ENCODE results near the gene GALNT10.

Gene GALNT10

DNA sequence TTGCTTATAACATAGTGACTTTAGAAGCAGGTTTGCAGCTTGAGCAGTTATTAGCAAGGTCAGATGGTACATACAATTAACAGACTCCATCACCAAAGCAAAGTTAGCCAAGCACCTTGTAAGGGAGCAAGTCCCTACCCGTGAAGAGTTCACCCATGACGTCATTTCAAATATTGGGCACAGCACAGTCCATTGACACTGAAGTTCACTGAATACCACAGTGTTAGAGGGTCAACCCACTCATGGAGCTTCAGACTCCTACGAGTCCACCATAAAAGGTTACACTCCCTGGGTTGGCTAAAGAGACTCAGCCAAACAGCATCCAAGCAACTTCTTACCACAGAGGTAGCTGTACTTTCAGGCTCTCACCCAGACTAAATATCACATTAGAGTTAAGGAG lies 77.5 kb downstream of the GALNT10 start:
- no peak for DNase-seq

DNA sequence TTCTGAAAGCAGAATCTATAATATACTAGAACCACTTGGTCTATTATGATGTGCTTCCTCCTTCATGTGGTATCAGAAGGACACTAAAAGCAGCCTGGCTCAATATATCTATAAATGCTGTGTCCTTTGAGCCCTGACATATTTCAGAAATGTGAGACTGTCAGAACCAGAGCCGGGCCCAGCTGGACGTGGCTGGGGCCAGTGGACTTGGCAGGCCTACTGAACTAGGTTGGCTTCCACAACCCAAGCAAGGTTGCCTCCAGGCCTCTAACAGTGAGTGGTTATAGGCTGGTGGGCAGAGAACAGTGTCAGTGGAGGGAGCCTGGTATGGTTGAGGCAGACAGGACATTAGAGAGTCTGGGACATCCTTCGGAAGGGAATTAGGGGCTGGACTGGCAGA lies 78.9 kb downstream of the GALNT10 start:
- no peak for DNase-seq

DNA sequence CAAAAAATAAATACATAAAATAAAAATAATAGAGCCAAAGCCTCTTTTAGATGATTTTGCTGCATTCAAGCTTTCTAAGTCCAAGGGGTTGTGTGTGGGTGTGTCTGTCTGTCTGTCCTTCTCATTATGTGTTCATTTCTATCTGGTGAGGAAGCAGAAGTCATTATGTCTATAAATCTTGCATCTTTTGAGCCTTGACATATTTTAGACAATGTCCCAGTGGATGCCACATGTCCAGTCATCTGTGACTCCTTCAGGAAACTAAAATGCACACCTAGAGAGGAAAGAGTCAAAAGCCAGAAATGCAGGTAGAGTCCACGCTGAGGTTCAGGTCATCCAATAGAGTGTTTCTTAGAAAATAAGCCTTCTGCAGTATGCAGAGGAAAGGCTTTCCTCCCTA lies 80.9 kb downstream of the GALNT10 start:
- DNase-seq: no peak

DNA sequence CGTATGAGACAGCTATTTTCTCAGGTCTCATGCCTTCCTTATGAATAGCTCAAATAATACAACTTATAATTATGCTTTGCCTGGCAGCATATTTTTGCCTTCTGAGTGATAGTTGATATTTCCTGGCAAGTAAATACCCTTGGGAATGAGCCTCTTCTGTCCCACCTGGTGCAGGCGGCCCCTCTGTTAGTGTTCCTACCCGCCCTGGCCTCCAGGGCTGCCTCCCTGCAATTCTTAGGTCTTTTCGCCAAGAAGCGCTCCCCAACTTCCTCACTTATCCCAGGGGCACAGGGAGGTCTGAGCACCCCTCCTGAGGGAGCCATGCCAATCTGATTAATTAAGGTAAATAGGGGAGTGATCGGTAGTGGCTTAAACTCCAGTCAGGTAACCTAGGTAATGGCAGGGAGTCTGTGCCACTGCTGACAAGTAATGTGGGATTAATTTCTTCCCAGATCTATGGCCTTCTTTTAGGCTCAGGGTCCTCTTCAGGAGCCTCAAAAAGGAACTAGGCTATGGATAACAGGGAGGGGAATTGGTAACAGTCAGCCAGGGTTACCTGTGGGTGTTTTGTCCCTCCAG lies 81.5 kb downstream of the GALNT10 start:
- DNase-seq: no peak

DNA sequence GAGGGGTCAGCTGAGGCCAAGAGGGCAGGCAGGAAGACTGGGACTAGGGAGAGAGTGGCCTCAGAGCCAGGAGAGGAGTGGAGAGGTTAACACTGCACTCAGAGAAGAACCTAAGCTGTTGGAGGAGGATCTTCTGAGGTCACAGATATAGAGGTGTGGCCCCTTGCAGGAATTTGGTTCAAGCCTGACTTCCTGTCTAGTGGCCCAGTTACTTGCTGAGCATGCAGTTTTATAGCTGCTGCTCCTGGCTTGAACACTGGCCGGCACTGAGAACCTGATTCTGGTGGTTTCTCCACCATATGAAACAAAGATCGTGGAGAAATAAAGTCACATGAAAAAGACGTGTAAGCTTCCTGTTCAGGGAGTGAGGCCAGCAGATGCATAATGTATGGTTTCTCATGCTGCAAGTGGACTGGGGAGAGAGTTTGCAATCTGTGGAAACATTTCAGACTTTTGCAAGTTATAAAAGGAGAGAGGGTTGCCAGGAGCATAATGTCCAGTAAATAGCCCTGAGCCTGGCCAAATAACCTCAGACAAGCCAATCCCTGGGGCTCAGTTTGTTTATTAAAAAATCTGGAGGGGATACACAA lies 82.6 kb downstream of the GALNT10 start:
- DNase-seq: no peak

DNA sequence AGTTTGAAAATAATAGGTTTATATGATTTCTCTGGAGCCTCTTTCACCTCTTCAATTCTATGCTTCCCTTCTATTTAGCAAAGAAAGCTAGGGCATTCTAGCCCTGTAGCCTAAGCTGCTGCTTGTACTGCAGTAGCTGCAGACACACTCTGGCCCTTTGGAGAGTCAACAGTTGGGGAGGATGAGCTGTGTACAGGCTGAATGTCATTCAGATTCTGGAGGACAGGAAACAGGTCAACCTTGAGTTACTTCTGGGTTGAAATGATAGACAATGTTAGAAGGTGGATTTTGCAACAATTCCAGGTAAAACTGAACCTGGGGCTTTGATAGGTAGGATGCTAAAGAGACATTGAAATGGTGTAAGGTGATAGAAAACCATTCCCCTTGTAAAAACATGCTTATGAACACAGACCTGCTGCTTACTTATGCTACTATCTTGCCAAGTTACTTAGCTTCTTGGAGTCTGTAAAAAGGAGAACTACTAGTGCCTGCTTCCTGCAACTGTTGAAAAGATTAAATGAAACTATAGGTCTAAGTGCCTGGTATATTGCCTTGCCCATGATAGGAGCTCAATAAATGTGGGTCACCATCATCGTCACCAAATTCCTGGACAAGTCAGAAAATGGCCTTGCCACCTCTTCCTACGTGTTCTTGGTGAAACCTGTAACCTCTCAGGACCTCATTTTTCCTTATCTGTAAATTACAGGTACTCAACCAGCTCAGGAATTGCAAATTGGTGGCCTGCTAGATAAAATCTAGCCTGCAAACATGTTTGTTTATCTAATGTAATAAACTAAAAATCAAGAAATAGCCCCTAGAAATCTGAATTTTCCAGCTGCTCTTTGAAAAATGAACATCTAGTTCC lies 83.7 kb downstream of the GALNT10 start:
- DNase-seq: no peak

DNA sequence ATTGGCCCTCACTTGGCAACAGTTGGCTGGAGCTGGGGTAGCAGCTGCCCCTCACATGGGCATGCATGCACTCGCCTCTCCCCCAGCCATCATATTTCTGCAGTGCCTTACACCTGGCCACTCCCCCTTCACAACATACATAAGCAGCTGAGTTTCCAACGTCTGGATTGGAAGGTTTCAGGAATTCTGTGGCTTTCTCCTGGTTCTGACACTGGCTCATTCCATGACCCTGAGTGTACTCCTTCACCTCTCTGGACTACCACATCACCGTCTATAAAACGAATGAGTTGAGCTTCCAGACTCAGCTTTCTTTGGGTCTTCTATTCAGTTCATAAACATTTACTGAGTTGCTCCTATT lies 84.3 kb downstream of the GALNT10 start:
- no peak for DNase-seq

DNA sequence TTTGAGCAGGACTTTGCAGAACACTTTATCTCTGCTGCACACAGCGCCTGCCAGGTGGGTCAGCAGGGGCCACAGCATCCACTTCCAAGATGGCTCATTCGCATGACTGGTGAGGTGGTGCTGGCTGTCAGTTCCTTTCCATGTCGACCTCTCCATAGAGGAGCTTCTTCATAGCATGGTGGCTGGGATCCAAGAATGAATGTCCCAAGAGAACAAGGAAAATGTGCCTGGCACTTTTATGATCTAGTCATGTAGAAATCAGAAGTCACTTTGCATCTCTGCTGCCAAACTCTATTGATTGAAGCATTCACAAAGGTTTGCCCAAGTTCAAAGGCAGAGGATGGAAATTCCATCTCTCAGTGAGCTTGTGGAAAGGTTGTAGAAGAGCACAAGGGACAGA lies 85.0 kb downstream of the GALNT10 start:
- no peak for DNase-seq

DNA sequence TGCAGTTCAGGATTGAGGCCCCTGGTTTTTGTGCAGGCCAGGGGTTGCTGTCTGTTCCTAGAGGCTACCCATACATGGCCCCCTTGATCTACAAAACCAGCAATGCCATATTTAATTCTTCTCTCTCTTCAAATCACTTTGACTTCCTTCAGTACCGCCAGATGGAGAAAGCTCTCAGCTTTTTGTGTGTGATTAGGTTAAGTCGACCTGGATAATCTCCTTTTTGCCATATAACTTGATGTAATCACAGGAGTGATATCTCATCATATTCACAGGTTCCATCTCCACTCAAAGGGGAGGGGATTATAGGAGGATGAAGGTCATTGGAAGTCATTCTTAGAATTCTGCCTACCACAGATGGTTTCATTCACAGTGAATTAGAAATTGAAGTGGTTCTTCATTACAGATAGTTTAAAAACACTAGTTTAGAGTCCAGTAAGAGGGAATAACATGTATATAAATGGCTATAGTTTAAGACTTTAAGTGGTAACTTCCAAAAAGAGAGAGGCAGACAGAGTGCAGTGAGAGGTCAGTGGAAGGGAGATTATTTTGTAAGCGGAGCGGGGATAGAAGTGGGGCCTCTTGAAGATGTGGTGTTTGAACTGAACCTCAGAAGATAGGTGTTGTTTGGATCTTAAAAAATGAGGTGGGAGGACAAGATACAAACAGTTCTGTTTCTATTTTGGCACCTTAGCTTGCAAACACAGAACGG lies 85.9 kb downstream of the GALNT10 start:
- no peak for DNase-seq

DNA sequence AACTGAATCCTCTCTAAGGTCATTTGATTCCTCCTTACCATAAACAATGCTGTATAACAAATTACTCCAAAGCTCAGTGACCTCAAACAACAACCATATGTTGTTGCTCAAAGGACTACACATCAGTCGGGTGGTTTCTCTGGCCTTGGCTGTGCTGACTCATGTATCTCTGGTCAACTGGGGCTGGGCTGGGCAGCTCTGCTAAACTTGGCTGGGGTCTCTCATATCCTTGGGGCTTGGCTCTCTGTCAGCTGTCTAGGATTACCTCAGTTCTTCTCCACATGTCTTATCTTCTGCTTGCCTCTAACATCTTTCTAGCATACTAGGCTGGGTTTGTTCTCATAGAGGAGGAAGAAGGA lies 86.4 kb downstream of the GALNT10 start:
- no peak for DNase-seq

DNA sequence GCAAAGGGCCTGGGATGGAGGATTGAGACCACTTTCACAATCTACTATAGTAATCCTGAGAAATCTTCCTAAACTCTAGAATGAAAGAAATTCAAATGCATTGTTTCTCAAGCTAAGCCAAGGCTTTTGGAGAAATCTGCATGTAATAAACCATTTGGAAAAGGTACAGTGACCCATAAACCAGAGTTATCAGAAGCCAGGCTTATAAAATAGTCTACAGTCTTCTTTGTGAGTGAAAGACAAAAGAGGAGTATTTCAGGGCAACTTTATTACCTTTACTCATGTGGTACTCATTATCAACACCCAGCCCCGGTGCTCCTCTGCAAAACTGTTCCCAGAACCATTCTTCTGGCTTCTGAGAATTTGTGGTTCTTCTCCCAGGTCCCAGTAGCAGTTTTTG lies 87.0 kb downstream of the GALNT10 start:
- DNase-seq: no peak

DNA sequence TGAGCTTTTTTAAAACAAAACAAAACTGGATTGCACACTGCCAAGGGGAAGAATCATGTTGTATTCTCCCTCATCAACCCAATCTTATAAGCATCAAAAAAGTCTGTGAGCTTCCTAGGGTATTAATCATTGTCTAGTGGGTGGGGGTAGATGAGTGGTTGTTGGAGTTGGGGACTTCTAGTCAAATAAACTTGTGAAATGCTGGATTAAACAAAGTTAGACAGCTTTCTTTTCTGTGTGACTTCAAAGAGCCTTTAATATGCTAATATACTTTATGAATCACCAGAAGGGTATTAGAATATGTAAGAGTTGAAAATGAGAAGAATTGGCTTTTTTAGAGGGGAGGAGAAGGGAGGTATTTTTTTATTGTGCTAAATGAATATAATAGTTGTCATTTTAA lies 87.7 kb downstream of the GALNT10 start:
- no peak for DNase-seq

DNA sequence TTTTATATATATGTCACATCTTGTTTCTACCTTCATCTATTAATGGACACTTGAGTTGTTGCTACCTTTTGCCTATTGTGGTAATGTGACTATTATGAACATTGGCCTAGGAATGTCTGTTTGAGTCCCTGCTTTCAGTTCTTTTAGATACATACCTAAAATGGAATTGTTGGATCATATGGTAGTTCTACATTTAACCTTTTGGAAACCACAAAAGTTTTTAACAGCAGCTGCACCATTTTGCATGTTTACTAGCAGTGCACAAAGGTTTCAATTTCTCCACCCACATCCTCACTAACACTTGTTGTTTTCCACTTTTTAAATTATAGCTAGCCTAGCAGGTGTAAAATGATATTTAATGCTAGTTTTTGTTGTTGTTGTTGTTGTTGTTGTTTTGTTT lies 88.4 kb downstream of the GALNT10 start:
- no peak for DNase-seq

DNA sequence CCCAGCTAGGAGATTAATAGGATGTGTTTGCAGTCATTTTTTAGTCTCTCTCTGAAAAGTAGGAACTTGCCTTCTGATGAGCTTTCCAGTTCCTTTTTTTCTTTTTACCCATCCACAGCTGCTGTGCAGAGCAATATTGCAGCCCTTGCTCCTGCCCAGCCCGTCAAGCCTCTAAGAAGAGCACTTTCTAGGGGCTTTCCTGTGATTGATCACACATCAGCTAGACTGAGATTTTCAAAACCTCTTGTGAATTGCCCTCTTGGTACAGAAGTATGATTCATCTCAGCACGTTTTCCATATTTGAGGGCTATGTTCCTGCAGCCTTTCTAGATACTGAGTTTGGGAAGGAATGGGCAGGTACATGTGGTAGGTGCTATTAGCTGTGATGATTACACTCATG lies 93.9 kb downstream of the GALNT10 start:
- DNase-seq: no peak

DNA sequence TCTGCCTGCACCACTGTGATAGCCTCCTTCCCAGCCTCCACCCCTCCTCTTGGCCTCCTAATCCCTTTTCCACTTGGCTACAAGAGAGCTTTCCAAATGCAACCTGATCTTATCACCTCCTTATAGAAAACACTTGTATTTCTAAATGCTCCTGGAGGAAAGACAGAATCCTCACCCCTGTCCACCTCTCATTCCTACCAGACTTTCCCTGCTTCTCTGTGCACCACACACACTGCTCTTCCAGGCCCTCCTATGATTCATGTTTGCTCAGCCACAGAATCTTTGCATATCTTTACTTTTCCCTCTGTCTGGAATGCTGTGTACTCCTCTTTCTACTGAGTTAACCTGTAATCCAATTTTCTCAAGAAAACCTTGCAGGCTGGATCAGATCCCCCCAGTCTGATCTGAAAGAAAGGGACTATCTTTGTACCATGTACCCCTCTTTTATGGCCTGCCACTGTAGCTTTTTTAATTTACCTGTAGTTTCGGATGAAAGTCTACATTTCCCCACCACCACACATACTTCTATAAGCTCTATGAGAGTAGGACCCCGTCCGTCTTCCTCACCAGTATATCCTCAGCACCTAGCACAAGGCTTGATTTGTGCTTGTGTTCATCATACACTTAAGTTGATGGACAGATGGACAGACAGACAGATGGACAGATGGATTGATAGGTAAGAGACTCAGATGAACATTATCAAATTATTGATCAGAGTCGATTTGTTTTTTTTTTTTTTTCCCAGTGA lies 95.3 kb downstream of the GALNT10 start:
- no peak for DNase-seq

DNA sequence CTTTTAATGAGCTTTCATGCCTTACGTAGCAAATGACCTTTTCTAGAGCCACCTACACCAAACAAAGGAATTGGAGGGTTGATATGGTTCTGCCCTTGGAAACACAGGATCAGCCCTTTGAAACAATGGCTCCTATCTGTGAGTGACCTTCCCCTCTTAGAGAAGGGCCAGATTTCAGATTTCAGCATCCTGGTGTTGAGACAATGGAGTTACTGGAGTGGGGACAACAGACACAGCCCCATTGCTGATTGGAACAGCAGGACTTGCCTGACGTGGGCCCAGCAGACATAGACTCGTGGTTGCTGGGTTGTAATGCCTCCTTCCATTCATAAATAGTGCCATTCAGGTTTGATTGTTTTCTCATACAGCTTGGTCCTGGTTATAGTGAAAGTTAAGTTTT lies 96.0 kb downstream of the GALNT10 start:
- DNase-seq: no peak

DNA sequence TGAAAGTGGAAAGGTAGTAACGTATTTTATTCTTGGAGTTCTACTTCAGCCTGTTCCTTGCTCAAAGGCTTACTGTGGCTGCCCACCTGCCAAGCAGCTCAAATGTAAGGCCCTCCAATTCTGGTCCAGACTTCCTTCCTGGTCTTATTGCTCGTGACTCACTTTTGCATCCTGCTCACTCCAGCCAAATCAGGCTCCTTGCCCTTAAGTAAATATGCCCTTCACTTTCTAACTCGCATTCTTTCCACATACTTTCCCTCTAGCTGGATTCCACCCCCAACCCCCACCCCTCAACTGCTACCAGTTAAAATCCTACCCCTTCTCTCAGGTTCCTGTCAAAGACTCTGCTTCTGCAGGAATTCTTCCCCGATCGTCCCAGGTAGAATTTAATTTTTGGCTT lies 96.6 kb downstream of the GALNT10 start:
- DNase-seq: no peak

DNA sequence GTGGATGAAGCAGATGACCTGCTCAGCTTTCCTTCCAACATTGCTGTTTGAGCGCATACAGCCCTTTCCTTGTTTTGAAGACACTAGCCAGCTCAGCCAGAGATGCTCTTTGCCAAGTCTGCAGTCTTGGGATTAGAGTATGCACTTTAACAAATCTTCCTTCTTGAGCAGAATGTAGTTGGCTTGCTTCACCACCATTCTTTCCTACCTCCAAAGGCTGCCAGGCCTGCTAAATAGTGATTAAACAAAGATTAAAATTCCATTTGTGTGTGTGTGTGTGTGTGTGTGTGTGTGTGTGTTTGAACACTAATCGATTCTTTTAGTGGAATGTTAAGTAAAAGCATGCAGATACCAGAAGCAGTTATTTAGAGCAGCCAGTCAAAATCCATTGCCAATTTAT lies 97.6 kb downstream of the GALNT10 start:
- DNase-seq: no peak

DNA sequence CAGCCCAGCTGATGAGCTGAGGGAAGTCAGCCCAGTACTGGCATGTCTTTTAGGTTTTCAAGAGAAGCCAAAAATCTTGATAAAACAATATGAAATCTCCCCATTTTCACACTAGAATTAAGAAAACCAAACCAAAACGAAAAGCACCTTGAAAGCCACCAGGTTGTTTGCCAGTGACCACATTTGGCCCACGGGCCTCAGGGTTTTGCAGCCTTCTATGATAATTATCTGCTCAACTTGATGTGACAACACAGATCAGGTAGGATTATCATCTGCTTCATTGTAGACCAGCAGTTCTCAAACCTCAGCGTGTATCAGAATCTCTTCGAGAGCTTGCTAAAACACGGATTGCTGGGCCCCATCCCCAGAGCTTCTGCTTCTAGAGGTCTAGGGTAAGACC lies 101.4 kb downstream of the GALNT10 start:
- no peak for DNase-seq

DNA sequence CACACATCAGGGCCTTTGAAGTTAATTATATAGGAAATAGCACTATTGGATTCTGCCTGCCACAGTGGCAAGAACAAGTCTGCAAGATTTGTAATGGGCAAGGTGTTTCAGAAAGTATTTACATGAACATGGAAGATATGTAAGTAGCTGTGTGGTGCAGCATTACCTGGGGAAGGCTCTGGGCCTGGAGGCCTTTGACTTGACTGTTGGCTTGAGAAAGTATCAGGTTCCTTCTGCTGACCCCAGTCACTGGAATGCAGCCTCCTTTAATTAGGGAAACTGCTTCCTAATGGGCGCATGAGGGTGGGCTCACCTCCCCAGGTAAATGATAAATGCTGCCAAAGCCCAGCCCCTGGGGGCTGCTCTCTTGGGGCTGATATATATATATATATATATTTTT lies 102.7 kb downstream of the GALNT10 start:
- DNase-seq: no peak

DNA sequence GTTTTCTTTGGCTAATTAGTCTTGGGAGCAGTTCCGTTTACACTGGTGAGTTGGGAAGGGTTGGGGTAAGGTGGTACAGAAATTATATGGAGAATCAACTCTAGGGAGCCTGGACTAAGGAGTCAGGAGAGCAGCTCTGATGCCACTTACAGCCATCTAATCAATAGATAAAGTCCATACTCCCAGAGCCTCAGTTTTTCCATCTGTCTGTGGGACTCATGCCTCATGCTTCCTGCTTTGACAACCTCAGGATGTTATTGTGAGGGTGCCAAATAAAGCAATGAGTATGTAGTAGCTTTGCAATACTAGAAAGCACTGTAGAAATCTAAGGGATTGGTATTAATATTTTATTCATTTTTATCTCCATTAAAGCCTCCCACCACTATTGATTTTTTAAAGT lies 105.0 kb downstream of the GALNT10 start:
- no peak for DNase-seq

DNA sequence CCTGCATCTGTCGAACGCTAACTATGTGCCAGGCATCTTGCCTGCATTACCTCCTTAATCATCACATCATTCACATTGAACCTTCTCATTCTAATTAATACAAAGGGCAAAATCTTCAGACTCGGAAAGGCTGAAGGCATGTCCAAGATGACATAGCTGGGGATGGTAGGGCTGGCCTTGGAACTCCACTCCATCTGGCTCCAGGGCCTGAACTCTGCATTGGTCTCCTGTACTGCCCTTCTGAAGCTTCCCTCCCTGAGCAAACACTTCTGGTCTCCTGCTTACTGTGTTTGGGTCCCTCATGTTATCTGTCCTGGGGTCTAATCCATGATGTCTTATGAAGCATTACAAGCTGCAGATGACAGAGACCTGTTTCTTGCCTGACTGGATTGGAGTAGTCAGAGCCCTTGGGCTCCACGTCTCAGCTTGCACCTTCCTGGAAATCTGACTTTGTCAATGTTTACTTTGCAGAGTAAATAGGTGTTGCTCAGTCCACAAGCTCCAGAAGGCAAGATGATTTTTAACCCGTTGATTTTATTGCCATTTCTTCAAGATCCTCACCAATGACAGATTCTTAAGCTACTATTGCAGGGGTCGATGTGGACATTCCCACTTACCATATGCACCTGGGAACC lies 106.1 kb downstream of the GALNT10 start:
- DNase-seq: no peak

DNA sequence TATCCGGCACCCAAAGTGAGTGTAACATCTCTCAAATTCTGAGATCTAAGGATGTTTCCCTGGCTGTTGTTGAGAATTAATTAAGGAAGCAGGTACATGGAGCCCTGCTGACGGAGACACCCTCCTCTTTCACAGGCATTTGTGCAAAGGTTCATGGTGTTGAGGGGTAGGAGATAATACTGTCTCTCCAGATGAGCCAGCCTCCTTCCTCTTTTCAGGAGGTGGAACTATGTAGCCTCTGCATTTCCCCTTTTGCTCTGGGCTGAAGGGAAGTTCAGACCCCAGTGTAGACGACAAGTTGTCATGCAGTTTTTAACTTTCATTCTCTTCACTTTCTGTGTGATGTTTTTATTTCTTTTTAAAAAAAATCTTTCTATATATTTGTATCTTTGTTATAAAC lies 107.5 kb downstream of the GALNT10 start:
- no peak for DNase-seq
